DLD1 (cell line): Measurements from ENCODE around the gene MTA1.

Experiments
- in situ Hi-C: cut with HindIII; loops from 2 replicates; pipeline ENCODE4 v1.10.0; 2017; ENCODE audit warnings: low sequenced_read_pairs

The MTA1 gene

GRCh38 chr14:105419195-105420091, at the start of gene MTA1:
MTA1 (plus strand) TSS chr14:105419827; CDS start chr14:105420036, 209 bp downstream.
- in situ Hi-C loops: no loop called here

GRCh38 chr14:105374389-105374788, 45.2 kb upstream of the MTA1 start:
- in situ Hi-C loops: no loop called here

DNA sequence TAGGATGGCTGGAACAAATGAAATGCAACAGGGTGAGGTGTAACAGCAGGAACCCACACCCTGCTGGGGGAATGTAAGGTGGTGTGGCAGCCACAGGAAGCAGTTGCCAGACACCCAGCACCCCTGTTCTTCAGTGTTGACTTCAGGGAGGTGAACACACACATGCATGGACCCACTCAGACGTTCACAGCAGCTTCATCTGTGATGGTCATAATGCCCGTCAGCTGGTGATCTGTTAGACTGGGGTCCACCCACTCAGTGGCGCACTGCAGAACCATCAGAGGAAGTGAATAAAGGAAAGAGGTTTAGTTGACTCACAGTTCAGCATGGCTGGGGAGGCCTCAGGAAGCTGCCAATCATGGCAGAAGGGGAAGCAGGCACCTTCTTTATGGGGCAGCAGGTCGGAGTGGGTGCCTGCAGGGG, 44.0 kb upstream of the MTA1 start:
- in situ Hi-C loops: no loop called here

- in situ Hi-C loops: no loop called here
These were observed 42.8 kb upstream of the MTA1 start for GRCh38 chr14:105376521-105377440.

DNA sequence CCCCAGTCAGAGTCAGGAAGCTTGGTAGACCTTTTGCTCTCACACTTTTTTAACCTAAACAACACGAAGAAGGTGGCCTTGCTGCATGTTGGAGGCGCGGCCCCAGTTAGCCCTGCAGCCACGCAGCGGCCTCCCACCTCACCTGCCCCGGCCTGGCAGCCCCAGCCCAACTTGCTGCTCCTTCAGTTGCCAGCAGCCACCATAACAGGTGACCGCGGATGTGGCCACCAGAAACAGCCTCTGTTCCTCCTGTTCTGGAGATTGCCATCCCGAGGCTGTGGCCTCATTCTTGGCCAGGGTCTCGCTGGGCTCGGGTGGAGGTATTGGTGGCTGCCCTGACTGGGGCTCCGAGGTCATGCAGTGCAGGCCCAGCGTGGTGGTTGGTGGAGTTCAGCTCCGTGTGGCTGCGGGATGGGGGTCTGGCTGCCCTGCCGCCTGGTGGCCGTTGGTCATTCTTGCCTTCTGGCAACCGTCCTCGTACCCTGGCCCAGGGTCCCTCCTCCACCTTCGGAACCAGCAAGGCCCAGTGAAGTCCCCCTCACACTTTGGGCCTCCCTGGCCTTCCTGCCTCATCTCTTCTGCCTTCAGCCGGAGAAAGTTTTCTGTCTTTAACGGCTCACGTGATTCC, 42.0 kb upstream of the MTA1 start:
- in situ Hi-C loops: no loop called here

- in situ Hi-C loops: no loop called here
These were observed 41.4 kb upstream of the MTA1 start for GRCh38 chr14:105378199-105378598.

- in situ Hi-C loops: no loop called here
These were observed 40.5 kb upstream of the MTA1 start for GRCh38 chr14:105378873-105379685.

DNA sequence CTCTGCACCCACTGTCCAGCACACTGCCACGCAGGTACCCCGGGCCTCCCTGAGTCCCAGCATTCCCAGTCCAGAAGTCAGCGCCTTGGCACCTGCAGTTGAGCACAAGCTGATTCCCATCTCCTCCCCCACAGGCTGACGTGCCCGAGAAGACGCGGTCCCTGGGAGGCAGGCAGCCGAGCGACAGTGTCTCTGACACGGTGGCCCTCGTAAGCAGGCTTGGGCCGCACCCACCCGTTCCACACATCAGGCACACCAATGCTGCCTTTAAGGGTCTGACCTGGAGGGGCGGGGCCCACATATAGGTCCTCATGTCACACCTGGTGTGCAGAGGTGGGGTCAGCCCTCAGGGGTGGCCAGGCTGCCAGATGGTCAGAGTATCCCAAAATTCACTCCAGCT, 39.7 kb upstream of the MTA1 start:
- in situ Hi-C loops: no loop called here

DNA sequence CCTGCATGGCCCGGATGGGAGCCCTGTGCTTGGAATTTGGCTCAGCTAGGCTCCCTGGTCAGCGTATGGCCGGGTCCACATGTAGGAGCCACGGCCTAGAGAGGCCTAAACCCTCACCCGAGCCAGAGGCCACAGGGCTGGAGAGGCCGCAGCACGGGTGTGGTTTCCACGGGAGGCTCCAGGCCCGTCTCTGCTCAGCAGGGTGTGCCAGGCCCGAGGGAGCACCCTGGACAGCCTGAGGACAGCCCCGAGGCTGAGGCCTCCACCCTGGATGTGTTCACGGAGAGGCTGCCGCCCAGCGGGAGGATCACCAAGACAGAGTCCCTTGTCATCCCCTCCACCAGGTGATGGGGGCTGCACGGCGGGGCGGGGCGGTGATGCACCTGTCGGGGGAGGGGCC, 38.9 kb upstream of the MTA1 start:
- in situ Hi-C loops: no loop called here

GRCh38 chr14:105381446-105382342, 37.9 kb upstream of the MTA1 start:
- in situ Hi-C loops: no loop called here

GRCh38 chr14:105382343-105383082, 37.1 kb upstream of the MTA1 start:
- in situ Hi-C loops: no loop called here

DNA sequence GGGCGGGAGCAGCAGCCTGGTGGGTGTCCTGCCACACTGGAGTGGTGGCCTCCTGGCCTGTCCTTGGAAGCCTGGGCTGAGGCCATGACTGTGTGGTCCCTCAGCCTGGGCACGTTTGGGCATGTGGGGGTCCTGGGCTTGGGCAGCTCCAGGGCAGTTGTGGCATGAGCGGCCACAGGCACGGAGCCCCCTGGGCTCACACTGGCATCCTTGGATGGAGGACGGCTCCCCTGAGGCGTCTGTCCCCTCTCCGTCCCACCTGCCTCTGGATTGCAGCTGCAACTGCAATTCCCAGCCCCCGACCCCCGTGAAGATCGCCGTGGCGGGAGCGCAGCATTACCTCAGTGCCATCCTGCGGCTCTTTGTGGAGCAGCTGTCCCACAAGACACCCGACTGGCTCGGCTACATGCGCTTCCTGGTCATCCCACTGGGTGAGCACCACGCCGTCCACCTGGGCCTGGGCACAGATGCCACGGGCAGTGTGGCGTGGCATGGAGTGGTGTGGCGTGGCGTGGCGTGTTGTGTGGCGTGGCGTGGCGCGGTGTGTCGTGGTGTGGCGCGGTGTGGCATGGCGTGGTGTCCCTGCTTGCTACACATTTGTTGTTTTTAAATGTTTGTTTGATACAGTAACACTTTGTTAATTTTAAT, 36.4 kb upstream of the MTA1 start:
- in situ Hi-C loops: no loop called here

DNA sequence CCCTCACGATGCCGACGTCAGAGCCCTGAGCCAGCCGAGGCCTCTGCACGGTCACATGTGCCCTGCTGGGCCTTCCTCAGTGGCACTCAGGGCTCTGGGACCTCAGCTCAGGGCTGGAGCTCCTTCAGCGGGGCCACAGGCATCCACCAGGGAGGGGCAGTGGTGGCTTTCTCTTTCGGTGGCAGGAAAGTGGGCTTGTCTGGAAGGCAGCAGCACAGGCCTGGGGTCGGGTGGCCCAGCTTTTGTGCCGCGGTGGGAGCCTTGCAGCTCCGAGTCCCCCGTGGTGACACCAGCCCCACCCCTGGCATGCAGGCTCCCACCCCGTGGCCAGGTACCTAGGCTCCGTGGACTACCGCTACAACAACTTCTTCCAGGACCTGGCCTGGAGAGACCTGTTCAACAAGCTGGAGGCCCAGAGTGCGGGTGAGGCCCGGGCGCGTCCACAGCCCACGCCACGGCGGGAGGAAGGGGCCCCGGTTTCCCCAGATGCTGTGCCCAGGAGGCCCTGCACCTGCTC, 35.5 kb upstream of the MTA1 start:
- in situ Hi-C loops: no loop called here

- in situ Hi-C loops: no loop called here
These were observed 34.9 kb upstream of the MTA1 start for GRCh38 chr14:105384605-105385321.

DNA sequence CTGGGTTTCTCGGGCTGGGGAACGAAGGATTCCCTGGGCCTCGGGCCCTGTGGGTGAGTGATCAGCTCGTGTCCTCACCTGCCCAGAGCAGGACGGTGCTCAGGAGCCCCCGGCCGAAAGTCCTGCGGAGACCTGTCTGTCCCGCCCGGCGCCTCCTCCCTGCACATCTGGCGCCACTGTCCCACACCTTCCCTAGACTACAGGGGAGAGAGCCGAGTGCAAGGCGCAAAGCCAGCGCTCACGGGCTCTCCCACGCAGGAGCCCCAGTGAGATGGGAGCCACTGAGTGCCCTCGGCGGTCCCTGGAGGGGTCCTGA, 34.3 kb upstream of the MTA1 start:
- in situ Hi-C loops: no loop called here

GRCh38 chr14:105385698-105386365, 33.8 kb upstream of the MTA1 start:
- in situ Hi-C loops: no loop called here
